GM12865 (cell line): Measurements from ENCODE around the gene HES1.

Source experiments
- DNase-seq: peaks from one replicate; pipeline ENCODE4 v3.0.0; 2010; ENCODE audit warnings: low read depth
- H3K4me3 ChIP-seq: 2 replicates; pipeline ENCODE4 v1.5.1; 2011; ENCODE audit warnings: mild to moderate bottlenecking, low read depth, low read length, control low read depth
- TF ChIP-seq, protein P1 (sequence below): IDR thresholded peaks from 2 replicates; pipeline ENCODE4 v1.5.1; 2011; ENCODE audit warnings: low read length, control low read depth, low read depth, inconsistent platforms; ENCODE audit not compliant: insufficient read depth; ENCODE audit errors: missing control alignments

HES1 gene

DNA sequence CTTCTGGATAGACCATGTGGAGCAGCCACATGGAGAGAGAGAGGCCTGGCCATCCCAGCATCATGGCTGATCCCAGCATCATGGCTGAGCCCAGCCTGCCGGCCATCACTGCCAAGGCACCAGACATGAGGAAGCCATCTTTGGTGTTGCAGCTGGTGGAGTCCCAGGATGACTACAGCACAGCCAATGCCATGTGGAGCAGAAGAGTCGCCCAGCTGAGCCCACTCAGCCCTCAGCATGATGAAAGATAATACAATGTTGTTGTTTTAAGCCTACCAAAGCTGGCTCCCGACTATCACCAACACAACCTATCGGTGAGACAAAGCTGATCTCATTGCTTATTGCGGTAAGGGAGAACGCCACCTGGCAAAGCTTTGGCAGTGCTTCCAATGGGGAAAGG, 18.4 kb downstream of the HES1 start:
- no peak overlapping the region for H3K4me3 ChIP-seq
- no peak for DNase-seq

DNA sequence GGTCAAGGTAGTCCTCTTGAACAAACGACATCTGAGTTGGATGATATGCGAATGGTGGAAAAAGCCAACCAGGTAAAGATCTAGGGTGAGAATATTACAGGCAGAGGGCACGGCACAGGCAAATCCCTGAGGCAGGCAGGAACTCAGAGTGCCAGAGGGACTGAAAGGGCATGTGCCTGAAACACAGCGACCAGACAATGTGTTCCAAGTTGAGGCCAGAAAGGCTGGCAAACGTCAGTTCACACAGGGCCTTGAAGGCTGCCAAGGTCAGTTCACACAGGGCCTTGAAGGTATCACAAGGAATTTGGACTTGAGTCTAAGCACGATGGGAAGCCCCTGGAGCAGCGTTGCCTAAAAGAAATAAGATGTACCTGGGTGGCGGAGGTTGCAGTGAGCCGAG, 20.1 kb downstream of the HES1 start:
- TF ChIP-seq, protein P1, sequence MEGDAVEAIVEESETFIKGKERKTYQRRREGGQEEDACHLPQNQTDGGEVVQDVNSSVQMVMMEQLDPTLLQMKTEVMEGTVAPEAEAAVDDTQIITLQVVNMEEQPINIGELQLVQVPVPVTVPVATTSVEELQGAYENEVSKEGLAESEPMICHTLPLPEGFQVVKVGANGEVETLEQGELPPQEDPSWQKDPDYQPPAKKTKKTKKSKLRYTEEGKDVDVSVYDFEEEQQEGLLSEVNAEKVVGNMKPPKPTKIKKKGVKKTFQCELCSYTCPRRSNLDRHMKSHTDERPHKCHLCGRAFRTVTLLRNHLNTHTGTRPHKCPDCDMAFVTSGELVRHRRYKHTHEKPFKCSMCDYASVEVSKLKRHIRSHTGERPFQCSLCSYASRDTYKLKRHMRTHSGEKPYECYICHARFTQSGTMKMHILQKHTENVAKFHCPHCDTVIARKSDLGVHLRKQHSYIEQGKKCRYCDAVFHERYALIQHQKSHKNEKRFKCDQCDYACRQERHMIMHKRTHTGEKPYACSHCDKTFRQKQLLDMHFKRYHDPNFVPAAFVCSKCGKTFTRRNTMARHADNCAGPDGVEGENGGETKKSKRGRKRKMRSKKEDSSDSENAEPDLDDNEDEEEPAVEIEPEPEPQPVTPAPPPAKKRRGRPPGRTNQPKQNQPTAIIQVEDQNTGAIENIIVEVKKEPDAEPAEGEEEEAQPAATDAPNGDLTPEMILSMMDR, result no peak
- no peak overlapping the region for H3K4me3 ChIP-seq
- no peak for DNase-seq

More for the DNA sequence above, 18.4 kb downstream of the HES1 start:
- TF ChIP-seq, protein P1, result no peak

DNA sequence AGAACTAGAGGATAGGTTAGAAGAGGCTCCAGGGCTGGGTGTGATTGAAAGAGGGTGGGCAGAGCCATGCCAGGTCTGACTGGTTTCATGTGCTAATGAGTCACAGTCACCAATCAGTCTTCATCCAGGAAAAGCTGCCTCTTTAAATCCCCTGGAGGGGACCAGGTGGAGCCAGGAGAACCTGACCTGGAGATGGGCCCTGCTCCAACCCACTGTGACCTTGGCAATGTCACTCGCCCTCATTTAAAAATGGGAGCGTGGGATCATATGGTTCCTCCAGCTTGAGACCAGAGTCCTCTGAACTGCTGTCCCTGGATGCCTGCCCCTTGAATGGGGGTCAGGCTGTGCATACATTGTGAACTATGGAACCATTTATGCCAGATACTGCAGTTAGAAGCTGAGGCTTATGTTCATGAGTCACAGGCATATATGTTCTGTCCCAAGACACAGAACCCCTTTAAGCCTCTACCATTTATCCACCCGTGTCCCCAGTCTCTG, 23.0 kb downstream of the HES1 start:
- TF ChIP-seq, protein P1, result no peak
- no peak overlapping the region for H3K4me3 ChIP-seq
- no peak for DNase-seq

DNA sequence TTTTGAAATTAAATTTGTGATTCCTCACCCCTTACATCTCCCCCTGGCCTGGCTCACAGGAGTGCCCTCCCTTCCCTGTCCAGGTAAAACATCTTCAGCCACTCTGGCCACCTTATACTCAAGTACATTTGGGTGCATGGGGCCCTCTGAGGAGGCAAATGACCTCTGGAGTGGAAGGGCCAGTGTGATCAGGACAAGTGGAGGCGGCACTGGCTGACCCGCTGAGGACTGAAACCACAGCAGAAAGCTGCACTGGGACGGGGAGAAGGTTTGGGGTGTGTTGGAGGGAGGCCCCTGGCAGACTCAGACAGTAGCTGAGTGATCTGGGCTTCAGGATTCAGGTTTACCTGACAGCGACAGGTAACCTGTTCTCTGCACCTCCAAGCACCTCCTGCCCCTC, 24.2 kb downstream of the HES1 start:
- TF ChIP-seq, protein P1, result no peak
- no peak overlapping the region for H3K4me3 ChIP-seq
- no peak for DNase-seq

DNA sequence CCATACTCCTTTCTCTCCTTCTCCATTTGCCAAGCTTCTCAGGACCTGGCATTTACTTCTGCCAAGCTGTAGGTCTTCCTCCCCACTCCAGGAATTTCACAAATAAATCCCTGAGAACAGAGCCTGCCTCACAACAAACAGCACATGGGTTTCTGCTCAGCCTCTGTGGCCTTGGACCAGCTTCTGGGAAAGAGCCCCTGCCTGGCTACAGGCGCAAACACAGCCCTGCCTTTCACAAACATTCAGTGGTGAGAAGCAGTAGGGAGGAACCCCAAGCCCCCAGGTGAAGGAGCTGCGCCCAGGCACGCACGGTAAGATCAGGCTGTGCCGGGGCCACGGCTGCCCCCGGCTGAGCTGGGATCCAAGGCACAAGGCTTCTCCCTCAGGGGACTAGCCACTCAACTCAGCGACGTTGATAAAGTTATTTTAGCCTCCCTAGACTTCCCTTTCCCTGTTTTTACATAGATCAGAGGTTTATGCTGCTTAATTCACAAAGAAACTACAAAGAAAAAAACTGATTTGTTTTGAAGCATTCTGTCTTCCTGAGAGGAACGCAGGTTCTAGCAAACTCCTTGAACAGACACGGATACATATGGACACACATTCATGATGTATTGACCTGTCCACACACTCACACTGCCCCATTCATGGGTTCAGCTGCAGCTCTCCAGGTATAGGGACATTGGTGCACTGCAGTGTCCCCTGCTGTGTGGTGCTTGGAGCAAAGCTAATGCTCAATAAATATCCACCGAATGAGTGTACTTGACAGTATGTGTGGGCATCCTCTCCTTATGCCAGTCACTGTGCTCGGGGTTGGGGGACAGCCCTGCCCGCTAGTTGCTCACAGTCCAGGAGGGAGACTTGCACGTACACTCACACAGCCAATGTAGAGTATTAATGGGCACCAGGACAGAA, 25.4 kb downstream of the HES1 start:
- no peak overlapping the region for H3K4me3 ChIP-seq
- DNase-seq, result no peak
- TF ChIP-seq, protein P1, result no peak

DNA sequence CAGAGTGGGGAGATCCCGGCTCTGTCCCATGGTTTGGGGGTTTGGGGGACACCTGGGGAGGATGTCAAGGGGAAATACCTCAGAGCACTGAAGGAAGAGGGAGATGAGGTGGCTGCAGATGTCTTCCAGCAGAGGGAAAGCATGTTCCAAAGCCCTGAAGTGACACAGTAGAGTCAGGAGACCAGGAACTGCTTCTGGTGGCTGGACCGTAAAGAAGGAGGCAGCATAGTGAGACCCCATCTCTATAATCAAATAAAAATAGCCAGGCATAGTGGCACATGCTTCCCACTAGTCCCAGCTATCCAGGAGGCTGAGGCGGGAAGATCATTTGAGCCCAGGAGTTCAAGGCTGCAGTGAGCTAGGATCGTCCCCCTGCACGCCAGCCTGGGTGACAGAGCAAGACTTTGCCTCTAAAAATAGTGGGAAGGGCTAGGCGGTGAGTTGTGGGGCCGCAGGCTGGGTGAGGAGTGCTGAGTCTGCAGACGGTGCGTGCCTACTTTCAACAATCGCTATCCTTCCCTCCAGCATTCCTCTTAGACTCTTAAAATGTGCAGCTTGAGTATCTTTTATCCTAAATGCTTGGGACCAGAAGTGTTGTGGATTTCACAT, 26.2 kb downstream of the HES1 start:
- no peak overlapping the region for H3K4me3 ChIP-seq
- DNase-seq, result no peak

More for the DNA sequence above, 26.2 kb downstream of the HES1 start:
- TF ChIP-seq, protein P1, result no peak
